Lung microvascular endothelial cell (primary cell): ENCODE data around the gene VGLL3. TPM values are rescaled to one million over a fixed set of nuclear protein-coding genes. Genes with fewer than 3 reads are reported as not detected.
"Not testable (repeated sequence)": the region's sequence is repeated elsewhere in the genome, so short reads cannot be mapped to it uniquely, and the experiment has no call there.

Experiments used
- DNase-seq, 2 donors: peaks; one replicate each; pipeline versions ENCODE4 v3.0.0 to v3.0.0-alpha.2; 2010; ENCODE audit warnings: low read depth in 2 of 2
- total RNA-seq: library from RNA; depleted of rRNA; stranded (reverse); fragments of >200 nt; gene quantifications from 2 replicates; pipeline ENCODE4 v1.2.1, GENCODE V29; 2014

The VGLL3 gene
- total RNA-seq, 1 donor from 2014 or later: 0.20 TPM

DNA sequence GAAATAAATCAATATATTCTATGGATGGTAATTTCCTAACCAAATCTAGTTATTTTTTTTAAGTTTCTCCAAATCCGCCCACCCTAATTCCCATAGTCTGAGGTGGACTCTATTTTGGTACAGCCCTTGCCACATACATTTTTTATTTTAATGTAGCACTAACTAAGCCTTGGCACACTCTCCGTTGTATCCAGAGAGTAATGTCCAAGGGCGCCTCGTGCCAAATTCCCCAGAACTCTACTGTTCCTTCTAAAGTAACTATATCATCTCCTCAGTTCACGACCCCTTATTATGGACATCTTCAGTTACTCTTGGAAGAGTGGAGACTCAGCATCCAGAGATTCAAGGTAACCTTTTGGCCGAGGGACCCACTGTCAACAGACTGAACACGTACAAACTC lies 1.3 kb downstream of the VGLL3 start:
- DNase-seq: no peak

DNA sequence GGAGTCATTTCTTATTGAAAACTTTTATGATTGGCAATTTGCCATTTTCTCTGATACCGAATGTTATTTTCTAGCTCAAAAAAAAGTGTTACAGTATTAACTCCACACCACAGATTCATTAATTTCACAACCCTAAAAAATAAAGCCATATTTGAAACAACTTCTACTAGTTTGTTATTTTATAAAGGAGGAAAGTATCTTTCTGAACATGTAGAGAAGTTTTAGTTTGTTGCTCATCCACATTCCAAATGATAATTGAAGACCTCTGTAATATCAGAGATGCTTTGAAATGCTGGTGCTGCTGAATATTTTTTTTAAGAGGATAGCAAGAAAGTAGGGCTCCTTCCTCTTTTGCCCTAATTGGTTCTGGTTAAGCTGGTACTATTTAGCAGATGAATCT lies 1.9 kb downstream of the VGLL3 start:
- DNase-seq: no peak

DNA sequence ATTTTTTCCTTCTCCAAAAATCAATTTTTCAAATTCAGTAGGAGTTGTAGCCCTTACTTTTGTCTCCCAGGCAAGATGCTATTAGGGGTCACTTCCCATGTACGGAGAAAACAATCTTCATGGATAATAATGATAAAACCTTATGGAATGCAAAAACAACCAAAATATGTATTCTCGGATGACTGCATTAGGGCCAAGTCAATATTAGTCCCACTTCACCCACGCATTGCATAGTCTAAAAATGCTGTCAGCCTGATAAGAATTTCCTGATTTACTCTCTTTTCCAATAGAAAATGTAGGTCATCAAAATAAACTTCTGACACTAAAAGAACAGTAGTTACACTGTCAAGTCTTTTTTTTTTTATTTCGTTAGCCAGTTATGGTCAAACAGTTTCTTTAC lies 2.7 kb downstream of the VGLL3 start:
- peak in 1 of 2 donors; percentile 70 for DNase-seq

DNA sequence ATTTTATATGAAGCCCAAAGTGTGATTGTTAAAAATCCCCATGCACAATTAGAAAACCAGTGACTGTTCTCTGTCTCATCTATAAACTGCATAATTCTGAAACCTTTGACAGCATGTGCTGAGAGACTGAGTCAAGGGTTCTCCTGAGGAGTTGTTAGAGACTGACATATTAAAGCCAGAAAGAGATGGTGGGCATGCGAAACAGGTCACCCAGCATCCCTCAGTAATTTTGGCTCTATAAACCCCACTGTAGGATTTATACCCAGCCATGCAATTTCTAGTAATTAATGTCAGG lies 3.6 kb downstream of the VGLL3 start:
- DNase-seq: no peak

DNA sequence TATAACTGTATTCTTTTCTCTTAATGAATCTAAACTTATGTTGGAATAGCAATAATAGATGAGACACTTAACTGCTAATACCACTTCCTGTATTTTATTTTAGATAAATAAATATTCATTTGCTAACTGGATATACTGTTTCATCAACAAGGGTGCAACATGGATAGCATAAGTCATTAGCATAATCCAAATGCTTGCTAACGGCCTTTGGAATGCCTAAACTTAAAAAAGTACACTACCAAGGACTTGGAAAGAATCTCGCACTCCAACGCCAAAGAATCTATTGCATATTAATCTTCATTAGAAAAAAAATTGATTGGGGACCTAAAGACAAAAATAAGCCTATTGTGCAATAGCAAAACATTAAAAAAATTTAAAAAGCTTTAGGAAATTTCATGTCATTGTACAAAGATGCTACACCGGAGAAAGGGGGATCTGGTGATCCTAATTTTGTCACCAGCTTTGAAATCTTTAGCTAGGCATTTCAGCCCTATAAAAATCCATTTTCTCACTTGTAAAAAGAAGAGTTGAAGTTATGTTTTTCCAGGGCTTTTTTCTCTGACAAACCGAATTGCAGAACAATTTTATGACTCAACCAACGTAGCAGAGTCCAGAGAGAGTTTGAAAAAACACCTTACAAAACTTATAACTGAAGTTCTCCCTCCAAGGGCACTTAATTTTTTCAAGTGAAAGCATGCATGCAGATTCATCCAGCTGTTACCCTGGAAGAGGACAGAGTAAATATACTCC lies 4.1 kb downstream of the VGLL3 start:
- DNase-seq: no peak

GRCh38 chr3:86985181-86985826 lies 5.6 kb downstream of the VGLL3 start:
- no peak for DNase-seq

- DNase-seq: no peak
Observed at GRCh38 chr3:86984271-86984670, 6.7 kb downstream of the VGLL3 start.

DNA sequence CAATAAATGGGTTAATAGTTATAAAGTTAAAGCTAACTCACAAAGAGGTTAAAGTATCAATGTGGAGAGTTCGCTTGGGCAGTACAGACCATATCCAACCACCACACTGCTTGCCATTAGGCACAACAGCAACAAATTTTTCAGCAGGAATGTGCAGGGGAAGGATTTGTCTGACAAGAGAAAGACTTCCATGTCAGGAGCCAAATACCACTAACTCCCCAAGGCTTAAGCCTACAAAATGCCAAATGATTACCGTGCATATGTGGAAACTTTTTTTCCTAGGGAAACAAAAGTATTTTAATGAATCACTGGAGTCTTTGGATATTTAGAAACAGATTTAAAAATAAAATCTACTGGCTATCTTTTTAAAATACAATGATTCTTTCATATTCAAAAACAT lies 8.1 kb downstream of the VGLL3 start:
- no peak for DNase-seq

- no peak for DNase-seq
Observed at GRCh38 chr3:86978111-86978551, 12.8 kb downstream of the VGLL3 start.

DNA sequence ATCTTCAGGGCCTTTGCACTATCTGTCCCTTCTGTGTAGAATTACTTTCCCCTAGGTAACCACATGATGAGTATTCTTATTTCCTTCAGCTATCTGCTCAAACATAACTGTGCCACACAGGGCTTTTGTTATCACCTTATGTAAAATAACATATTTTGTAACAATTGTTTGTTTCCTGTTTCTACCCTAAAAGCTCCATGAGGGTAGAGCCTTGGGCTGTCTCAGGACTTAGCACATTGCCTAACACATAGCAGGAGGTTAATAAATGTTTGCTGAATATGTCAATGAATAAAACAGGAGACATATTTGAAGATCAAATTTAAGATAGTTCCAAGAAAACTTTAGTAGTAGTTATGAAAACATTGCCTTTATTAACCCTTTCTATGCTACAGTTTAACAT lies 14.7 kb downstream of the VGLL3 start:
- DNase-seq: no peak

DNA sequence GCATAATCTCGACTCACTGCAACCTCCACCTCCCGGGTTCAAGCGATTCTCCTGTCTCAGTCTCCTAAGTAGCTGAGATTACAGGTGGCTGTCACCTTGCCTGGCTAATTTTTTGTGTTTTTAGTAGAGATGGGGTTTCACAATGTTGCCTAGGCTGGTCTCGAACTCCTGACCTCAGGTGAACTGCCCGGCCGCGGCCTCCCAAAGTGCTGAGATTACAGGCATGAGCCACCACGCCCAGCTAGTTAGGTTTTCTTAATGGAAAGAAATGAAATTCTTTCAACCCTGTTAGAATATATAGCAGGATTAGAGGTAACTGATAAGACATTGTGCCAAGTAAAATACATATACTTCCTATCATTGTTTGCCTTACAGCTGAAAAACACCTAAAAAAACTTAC lies 16.8 kb downstream of the VGLL3 start:
- DNase-seq: not testable (repeated sequence)

DNA sequence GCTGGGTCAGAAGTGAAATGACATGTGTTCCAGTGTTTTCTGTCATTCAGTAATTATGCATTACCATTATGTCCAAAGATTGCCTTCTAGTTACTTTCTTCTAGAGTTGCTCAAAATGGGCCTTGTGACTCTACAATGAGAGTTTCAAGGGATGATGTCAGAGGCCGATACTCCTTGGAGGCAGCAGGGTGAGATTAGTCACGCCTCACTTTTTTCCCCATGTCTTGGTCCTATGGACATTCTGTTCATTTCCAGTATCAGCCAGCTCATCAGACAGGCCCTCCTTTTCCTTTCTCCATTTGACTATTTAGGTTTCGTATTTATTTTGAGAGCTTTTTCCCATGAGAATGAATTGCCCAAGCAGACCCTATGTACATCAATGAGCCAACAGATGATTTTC lies 17.5 kb downstream of the VGLL3 start:
- DNase-seq: peak in 1 of 2 donors; percentile 64

GRCh38 chr3:86969500-86970189 lies 21.3 kb downstream of the VGLL3 start:
- DNase-seq: peak; percentile 45 to 55

DNA sequence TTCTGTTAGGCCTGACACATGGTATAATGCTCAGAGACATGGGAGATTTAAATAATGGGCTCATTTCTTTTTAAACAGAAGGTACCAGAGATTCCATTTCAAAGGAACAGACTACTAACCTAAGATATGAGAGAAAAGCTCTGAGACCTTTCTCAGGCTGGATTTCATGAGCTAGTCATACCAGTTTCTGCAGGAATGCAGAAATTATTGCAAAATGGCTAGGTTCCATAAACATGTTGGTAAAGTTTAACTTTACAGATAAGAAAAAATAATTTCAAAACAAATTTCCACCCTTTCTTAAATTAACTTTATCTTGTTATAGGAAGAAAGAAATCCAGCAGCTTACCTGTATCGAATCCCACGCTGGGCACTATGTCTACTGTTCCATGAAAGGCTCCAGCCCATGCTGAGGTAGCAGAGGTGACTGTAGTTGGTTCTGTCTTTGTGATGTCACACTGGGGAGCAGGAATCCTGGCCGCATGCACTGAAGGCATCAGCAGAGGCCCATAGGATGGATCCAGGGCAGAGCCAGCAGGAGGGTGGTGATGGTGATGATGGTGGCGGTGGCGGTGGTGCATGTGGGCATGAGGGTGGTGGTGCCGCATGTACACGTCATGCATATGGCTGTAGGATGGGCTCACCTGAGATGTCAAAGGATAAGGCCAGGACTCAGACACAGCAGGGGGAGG lies 22.6 kb downstream of the VGLL3 start:
- DNase-seq: no peak

GRCh38 chr3:86967062-86967461 lies 23.9 kb downstream of the VGLL3 start:
- no peak for DNase-seq

GRCh38 chr3:86965166-86965565 lies 25.8 kb downstream of the VGLL3 start:
- no peak for DNase-seq

DNA sequence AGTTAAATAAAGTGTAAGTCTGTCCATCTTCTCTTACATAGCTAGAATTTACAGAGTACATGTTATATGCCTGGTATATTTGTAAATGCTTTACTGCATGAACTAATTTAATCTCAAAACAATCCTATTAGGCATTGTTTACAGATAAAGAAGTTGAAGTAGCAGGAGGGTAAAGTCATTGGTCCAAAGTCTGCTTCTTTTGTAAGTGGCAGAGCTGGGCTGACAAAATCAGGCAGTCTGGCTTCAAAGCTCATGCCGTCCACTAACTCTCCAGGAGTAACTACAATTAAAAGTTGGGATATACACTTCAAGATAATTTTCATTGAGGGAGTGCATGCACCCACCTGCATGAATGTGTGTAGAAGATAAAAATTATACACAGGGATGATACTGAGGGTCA lies 27.3 kb downstream of the VGLL3 start:
- no peak for DNase-seq

- no peak for DNase-seq
Observed at GRCh38 chr3:86961297-86961696, 29.7 kb downstream of the VGLL3 start.

DNA sequence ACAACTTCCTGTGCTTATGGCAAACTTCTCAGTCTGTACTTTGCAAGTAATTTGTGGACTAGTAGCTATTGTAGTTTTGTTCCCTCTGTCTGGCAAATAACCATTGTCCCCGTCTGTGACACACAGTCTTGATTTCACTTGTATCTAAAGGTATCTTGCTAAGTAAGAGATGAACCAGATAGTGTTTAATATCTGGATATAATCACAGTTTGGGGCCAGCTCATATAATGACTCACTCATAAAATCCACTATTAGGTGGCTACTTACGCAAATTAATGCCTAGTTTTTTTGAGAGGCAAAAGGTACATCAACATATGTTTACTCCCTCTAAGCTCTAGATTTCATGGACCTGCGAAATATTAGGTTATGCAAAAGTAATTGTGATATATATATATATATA lies 30.4 kb downstream of the VGLL3 start:
- DNase-seq: peak in 1 of 2 donors; percentile 5

GRCh38 chr3:86958534-86958933 lies 32.4 kb downstream of the VGLL3 start:
- no peak for DNase-seq

- no peak for DNase-seq
Observed at GRCh38 chr3:86954747-86955146, 36.2 kb downstream of the VGLL3 start.

- no peak for DNase-seq
Observed at GRCh38 chr3:86954226-86954625, 36.7 kb downstream of the VGLL3 start.
